Kidney epithelial cell (primary cell): ENCODE measurements around the gene BTBD18. TPM values are rescaled to one million over a fixed set of nuclear protein-coding genes. Genes with fewer than 3 reads are reported as not detected.
"Not testable (repeated sequence)": the region's sequence is repeated elsewhere in the genome, so short reads cannot be mapped to it uniquely, and the experiment has no call there.

ENCODE experiments used
- DNase-seq: peaks from one replicate; pipeline ENCODE4 v3.0.0-alpha.2; 2010; ENCODE audit warnings: low read depth
- H3K27me3 ChIP-seq: 2 replicates; pipeline ENCODE4 v1.6.0; 2011; ENCODE audit warnings: low read length; ENCODE audit not compliant: control insufficient read depth, insufficient read depth
- H3K36me3 ChIP-seq: 2 replicates; pipeline ENCODE4 v1.5.1; 2011; ENCODE audit warnings: low read length; ENCODE audit not compliant: control insufficient read depth, insufficient read depth
- H3K4me3 ChIP-seq: 2 replicates; pipeline ENCODE4 v1.5.1; 2011; ENCODE audit warnings: low read depth, mild to moderate bottlenecking, control low read depth, low read length
- total RNA-seq: library from RNA; depleted of rRNA; stranded (reverse); fragments of >200 nt; gene quantifications from 2 replicates; pipeline ENCODE4 v1.2.3, GENCODE V29; 2015
- TF ChIP-seq, protein P1 (sequence below): IDR thresholded peaks from 2 replicates; pipeline ENCODE4 v1.5.1; 2011; ENCODE audit warnings: mild to moderate bottlenecking, moderate library complexity, low read length, control low read depth, inconsistent platforms; ENCODE audit not compliant: insufficient read depth, poor library complexity, severe bottlenecking

The BTBD18 gene
- total RNA-seq, 1 donor from 2014 or later: not detected

DNA sequence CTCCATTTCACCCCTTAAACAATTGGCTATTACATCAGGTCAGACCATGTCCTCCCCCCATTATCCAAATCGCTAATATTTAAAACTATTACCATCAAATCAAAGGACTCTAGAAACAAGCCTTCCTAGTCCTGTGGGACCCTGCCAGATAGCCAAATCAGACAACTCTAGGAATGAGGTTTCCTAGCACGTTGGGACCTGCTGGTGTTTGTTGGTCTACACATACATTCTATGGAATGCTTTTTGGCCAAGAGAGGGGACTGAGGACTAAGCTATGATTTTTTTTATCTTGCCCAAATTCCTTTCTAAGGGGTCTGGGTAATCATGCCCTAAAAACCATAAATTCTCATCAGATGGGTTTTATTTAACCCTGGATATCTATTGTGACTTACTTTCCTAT lies 24.4 kb downstream of the BTBD18 start:
- Histone ChIP-seq H3K27me3 (no peaks in the 10 kb centered on the region), H3K4me3 (no peak overlapping the region), H3K36me3 (no peaks in the 10 kb centered on the region)
- TF ChIP-seq, protein P1, sequence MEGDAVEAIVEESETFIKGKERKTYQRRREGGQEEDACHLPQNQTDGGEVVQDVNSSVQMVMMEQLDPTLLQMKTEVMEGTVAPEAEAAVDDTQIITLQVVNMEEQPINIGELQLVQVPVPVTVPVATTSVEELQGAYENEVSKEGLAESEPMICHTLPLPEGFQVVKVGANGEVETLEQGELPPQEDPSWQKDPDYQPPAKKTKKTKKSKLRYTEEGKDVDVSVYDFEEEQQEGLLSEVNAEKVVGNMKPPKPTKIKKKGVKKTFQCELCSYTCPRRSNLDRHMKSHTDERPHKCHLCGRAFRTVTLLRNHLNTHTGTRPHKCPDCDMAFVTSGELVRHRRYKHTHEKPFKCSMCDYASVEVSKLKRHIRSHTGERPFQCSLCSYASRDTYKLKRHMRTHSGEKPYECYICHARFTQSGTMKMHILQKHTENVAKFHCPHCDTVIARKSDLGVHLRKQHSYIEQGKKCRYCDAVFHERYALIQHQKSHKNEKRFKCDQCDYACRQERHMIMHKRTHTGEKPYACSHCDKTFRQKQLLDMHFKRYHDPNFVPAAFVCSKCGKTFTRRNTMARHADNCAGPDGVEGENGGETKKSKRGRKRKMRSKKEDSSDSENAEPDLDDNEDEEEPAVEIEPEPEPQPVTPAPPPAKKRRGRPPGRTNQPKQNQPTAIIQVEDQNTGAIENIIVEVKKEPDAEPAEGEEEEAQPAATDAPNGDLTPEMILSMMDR: no peak
- DNase-seq: no peak

DNA sequence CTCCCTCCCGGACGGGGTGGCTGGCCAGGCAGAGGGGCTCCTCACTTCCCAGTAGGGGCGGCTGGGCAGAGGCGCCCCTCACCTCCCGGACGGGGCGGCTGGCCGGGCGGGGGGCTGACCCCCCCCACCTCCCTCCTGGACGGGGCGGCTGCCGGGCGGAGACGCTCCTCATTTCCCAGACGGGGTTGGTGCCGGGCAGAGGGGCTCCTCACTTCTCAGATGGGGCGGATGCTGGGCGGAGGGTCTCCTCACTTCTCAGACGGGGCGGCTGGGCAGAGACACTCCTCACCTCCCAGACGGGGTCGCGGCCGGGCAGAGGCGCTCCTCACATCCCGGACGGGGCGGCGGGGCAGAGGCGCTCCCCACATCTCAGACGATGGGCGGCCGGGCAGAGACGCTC lies 34.9 kb downstream of the BTBD18 start:
- not testable (repeated sequence) for DNase-seq, H3K36me3 ChIP-seq, H3K4me3 ChIP-seq, H3K27me3 ChIP-seq

DNA sequence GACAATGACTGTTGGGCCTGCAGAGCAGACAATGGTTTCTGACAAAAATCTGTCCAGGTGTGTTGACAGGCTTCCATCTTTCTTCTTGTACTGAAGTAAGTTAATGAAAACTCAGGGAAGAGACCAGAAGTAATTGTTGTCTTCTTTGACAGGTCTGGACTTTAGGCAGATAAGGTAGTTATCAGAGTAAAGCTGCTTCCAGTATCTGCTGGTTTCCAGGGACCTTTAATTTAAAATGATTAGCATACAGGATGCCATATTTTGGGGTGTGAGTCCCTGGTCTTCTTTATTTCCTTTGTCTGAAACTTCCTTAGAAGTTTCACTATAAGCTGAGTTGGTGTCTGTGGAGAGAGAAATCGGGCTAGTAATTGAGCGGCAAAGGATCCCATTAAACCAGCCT lies 37.8 kb downstream of the BTBD18 start:
- Histone ChIP-seq H3K4me3 (peak overlapping the region; percentile 70), H3K36me3 (no peaks in the 10 kb centered on the region), H3K27me3 (no peaks in the 10 kb centered on the region)
- no peak for DNase-seq
- TF ChIP-seq, protein P1: no peak

DNA sequence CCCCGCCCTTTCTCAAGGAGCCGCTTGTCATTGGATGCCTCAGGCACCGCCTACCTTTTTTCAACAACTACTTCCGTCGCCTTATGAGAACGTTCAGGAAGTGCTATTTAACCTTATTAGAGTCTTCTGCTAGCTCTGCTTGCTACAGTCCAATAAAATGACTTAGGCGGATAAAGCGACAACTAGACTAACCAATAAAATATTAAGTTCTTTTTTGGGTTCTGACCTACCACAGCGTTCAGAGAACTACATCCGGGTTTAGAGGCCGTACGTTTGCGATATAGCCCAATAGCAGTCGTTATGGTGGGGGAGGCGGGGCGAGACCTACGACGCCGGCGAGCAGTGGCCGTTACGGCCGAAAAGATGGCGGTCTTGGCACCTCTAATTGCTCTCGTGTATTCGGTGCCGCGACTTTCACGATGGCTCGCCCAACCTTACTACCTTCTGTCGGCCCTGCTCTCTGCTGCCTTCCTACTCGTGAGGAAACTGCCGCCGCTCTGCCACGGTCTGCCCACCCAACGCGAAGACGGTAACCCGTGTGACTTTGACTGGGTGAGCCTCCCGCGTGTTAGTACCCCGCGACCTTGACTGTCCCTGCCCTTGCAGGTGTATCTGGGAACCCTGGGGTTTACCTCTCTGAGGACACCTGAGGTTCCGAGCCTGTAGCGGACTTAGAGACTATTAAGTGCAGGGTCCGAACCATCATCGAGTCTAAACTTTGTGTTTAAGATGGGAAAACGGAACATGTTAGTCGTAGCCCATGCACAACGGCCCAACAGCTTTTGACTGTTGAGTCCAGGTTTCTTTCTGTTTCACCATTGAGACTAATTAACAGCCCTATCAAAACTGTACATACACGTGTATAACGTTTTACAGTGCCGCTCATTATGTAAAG lies 39.1 kb downstream of the BTBD18 start, which contains the start of gene TMX2:
TMX2 (plus strand) TSS at position 338 of the 895 bp plus-strand sequence; CDS start at position 364, 26 bp downstream.
- peak within 1 kb of the TSS; percentile 70 for H3K4me3 ChIP-seq
- TF ChIP-seq, protein P1: no peak
- no peaks in the 10 kb centered on the region for H3K27me3 ChIP-seq
- DNase-seq: peak; percentile 100
- no peaks in the 10 kb centered on the region for H3K36me3 ChIP-seq

DNA sequence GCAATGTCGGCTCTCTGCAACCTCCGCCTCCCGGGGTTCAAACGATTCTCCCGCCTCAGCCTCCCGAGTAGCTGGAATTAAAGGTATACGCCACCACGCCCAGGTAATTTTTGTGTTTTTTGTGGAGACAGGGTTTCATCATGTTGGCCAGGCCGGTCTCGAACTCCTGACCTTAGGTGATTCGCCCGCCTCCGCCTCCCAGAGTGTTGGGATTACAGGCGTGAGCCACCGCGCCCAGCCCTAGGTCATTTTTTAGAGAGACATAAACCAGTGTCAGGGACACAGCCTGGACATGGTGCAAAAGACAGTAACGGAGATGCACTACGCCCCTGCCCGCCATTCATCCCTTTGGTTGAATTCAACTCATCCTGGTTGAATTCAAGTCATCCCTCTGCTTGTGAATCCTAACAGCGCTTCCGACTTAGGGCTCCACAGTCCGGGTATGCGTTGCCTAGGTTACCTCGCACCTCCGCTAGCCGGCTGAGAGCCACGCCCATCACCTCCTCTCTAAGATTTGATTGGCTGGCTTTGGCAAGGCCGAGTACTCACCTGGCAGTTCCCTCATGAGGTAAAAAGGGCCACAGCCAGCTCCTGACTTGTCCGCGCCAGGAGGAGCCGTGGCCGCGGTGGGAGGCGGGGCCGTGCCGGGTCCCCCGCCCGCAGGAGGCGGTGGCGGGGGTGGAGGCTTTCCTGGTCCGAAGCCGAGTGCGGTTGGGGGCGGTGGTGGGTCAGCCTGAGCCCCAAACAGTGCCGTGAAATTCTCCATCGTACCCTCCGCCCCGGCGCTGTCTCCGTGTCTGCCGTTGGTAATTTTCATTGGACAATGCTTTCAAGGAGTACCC lies 40.0 kb downstream of the BTBD18 start, which contains the start of gene MED19:
MED19 (minus strand) TSS at position 802 of the 842 bp plus-strand sequence; CDS start at position 766, 36 bp downstream.
- H3K36me3 ChIP-seq: no peaks in the 10 kb centered on the region
- TF ChIP-seq, protein P1: no peak
- H3K27me3 ChIP-seq: no peaks in the 10 kb centered on the region
- peak; percentile 85 for DNase-seq
- H3K4me3 ChIP-seq: peak within 1 kb of the TSS; percentile 70

DNA sequence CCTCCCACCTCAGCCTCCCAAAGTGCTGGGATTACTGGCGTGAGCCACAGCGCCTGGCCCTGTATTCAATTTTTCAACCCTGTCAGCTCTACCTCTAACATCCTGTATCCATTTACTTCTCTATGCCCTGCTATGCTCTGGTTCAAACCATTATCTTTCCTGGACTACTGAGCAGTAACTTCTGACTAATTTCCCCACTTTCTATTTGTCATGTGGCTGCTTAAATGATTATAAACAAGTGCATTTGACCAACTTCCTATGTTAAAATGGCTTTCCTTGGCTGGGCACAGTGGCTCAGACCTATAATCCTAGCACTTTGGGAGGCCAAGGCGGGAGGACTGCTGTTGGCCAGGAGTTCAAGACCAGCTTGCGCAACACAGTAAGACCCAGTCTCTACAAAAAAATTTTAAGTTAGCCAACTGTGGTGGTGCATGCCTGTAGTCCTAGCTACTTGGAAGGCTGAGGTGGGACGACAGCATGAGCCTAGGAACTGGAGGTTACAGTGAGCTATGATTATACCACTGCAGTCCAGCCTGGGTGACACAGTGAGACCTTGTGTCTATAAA lies 41.7 kb downstream of the BTBD18 start:
- Histone ChIP-seq H3K27me3 (no peaks in the 10 kb centered on the region), H3K36me3 (no peaks in the 10 kb centered on the region), H3K4me3 (no peak overlapping the region)
- TF ChIP-seq, protein P1: no peak
- no peak for DNase-seq

DNA sequence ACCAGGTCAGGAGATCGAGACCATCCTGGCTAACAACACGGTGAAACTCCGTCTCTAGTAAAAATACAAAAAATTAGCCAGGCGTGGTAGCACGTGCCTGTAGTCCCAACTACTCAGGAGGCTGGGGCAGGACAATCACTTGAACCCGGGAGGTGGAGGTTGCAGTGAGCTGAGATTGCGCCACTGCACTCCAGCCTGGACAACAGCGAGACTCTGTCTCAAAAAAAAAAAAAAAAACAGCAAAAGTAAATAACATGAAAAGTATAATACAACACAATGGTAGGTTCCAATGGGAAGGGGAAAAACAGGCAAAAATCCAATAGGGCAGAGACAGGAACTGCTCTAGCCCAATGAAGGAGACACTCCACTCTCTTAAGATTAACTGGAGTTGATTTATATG lies 46.2 kb downstream of the BTBD18 start:
- not testable (repeated sequence) for H3K36me3 ChIP-seq, H3K4me3 ChIP-seq, DNase-seq, H3K27me3 ChIP-seq
